SK-N-SH (cell line): ENCODE measurements around the gene LTBP1.

Experiments used
- CTCF ChIP-seq: fragments of 200-600 bp; sonication (generic); IDR thresholded peaks from 2 replicates; pipeline ENCODE4 v1.6.1; 2017; ENCODE audit warnings: antibody characterized with exemption, mild to moderate bottlenecking, moderate library complexity
- EP300 ChIP-seq, 2 experiments: IDR thresholded peaks; 2 replicates each; pipeline versions ENCODE4 v1.4.0 to v1.6.1; 2012; ENCODE audit warnings: borderline replicate concordance in 1 of 2, low read depth in 1 of 2, low read length in 1 of 2
- GATA2 ChIP-seq: sonication (generic); formaldehyde crosslinking; IDR thresholded peaks from 2 replicates; pipeline ENCODE4 v1.5.0; 2020; ENCODE audit warnings: mild to moderate bottlenecking, missing genetic modification reagents
- JUND ChIP-seq: IDR thresholded peaks from 2 replicates; pipeline ENCODE4 v1.4.0; 2012
- RCOR1 ChIP-seq: fragments of 150-350 bp; IDR thresholded peaks from 2 replicates; pipeline ENCODE4 v1.6.1; 2017; ENCODE audit warnings: antibody characterized with exemption, low read length
- RXRA ChIP-seq: IDR thresholded peaks from 2 replicates; pipeline ENCODE4 v1.4.0; 2012; ENCODE audit warnings: low read depth, mild to moderate bottlenecking, borderline replicate concordance
- TF ChIP-seq, protein P1 (sequence below): fragments of 150-350 bp; IDR thresholded peaks from 2 replicates; pipeline ENCODE4 v1.6.1; 2017; ENCODE audit warnings: antibody characterized with exemption, low read length, low read depth, borderline replicate concordance

GRCh38 chr2:33408109-33408508 is 461.4 kb downstream of the LTBP1 start:
- TF ChIP-seq, protein P1, sequence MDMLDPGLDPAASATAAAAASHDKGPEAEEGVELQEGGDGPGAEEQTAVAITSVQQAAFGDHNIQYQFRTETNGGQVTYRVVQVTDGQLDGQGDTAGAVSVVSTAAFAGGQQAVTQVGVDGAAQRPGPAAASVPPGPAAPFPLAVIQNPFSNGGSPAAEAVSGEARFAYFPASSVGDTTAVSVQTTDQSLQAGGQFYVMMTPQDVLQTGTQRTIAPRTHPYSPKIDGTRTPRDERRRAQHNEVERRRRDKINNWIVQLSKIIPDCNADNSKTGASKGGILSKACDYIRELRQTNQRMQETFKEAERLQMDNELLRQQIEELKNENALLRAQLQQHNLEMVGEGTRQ: no peak
- no peak for TF ChIP-seq CTCF
- no peak for TF ChIP-seq JUND
- TF ChIP-seq EP300 (IDR thresholded peaks at IDR 0.05; ENCODE audit: borderline replicate concordance in 1 of 2, low read depth in 1 of 2, low read length in 1 of 2): no peak
- TF ChIP-seq GATA2: no peak
- no peak for TF ChIP-seq RXRA
- no peak for TF ChIP-seq RCOR1
